ENCODE results near the gene CD2. TPM values are rescaled to one million over a fixed set of nuclear protein-coding genes. Genes with fewer than 3 reads are reported as not detected.

CD2 gene
- total and polyA plus RNA-seq, 2 of the 8 experiments (the other 6 are each of a cell fraction or from before 2014, with no cell fraction given) = not detected

DNA sequence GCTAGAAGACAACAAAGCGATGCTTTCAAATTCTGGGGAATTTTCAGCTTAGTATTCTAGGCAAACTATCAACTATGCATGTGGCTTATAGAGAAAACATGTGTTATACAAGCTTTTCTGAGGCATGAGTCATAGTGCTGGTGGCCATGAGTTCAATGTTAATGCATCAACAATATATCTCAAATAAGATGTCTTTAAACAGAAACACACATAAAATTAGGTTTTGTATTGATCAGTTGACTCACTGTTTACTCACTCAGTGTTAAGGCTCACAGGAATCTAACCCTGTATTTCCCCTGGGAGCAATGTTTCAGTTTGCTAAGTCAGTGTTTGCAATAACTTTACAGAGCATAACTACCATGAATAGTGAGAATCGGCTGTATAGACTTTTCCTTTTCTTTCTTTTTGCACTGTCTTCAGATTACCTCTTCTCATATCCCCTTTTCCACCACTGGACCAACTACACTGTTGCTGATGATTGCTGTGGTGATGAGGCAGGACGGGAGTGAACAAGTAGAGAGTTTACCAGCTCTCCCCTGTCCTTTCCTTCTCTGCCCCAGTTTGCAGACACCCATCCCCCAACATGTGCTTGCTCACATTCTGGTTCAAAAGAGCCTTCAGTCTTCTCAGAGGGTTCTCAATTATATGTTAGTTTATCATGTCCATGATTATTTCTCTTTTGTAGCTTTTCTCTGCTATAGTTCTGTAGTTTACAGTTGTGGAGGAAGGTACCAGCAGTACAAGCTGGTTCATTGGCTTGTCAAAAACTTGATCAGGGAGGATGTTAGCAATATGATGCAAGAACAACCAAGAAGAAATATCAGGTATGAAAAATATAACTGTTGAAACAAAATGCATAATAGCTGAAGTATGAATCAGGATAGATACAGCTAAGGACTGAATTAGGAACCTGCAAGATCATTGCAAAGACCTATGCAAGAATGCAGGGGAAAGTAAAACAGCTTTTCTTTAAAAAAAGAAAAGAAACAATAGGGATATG is 23.9 kb downstream of the CD2 start (continued):
- TF ChIP-seq RAD21 (IDR thresholded peaks at IDR 0.05 in 1 of 2, conservative IDR thresholded peaks at IDR 0.05 in 1 of 2; ENCODE audit: low read depth in 2 of 2, low read length in 2 of 2) (no peak), ASH2L (IDR thresholded peaks at IDR 0.05; ENCODE audit: low read length) (no peak)

All from H1 (cell line).